Adipocyte (in vitro differentiated cells): ENCODE data around the gene SZT2.
"Not testable (repeated sequence)": the region's sequence is repeated elsewhere in the genome, so short reads cannot be mapped to it uniquely, and the experiment has no call there.

ENCODE experiments used
- DNase-seq: peaks from one replicate; pipeline ENCODE4 v3.0.0-alpha.2; 2015; ENCODE audit warnings: low read depth
- H3K27me3 ChIP-seq: replicated peaks from 2 replicates; pipeline ENCODE4 v1.7.0; 2013; ENCODE audit warnings: mild to moderate bottlenecking, low read length, moderate library complexity; ENCODE audit not compliant: control insufficient read depth, insufficient read depth
- H3K36me3 ChIP-seq: 2 replicates; pipeline ENCODE4 v1.7.0; 2013; ENCODE audit warnings: low read length, mild to moderate bottlenecking, moderate library complexity; ENCODE audit not compliant: control insufficient read depth, insufficient read depth, severe bottlenecking
- H3K4me1 ChIP-seq: 2 replicates; pipeline ENCODE4 v1.7.0; 2013; ENCODE audit warnings: mild to moderate bottlenecking, low read length, moderate library complexity; ENCODE audit not compliant: control insufficient read depth, insufficient read depth
- H3K4me3 ChIP-seq: 2 replicates; pipeline ENCODE4 v1.7.0; 2013; ENCODE audit warnings: mild to moderate bottlenecking, low read length, moderate library complexity
- H3K9ac ChIP-seq: 2 replicates; pipeline ENCODE4 v1.7.0; 2013; ENCODE audit warnings: mild to moderate bottlenecking, low read length, moderate library complexity
- H3K9me3 ChIP-seq: 2 replicates; pipeline ENCODE4 v1.7.0; 2013; ENCODE audit warnings: mild to moderate bottlenecking, low read length, moderate library complexity; ENCODE audit not compliant: control insufficient read depth

SZT2 gene

DNA sequence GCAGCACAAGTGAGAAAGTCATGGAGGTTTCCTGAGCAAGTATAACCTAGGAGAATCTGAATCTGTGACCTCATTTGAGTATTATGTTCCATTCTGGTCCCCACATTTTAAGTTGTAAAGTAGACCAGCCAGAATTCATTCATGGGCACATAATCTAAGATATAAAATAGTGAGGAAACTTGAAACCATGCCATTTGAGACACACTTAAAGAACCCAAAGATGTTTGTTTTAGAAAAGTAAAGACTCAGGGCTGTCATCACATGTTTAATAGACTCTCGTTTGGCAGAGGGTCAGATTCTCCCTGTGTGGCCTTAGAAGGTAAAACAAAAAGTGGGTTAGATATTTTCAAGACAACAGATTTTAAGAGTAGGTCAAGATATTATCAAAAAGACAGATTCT lies 6.4 kb downstream of the SZT2 start:
- H3K4me1 ChIP-seq: peaks cover 4% of the 10 kb centered on the region
- no peak for DNase-seq
- no peak overlapping the region for H3K9ac ChIP-seq
- no peaks in the 10 kb centered on the region for H3K9me3 ChIP-seq
- no peak overlapping the region for H3K4me3 ChIP-seq
- no peaks in the 10 kb centered on the region for H3K27me3 ChIP-seq
- peaks cover 17% of the 10 kb centered on the region for H3K36me3 ChIP-seq

DNA sequence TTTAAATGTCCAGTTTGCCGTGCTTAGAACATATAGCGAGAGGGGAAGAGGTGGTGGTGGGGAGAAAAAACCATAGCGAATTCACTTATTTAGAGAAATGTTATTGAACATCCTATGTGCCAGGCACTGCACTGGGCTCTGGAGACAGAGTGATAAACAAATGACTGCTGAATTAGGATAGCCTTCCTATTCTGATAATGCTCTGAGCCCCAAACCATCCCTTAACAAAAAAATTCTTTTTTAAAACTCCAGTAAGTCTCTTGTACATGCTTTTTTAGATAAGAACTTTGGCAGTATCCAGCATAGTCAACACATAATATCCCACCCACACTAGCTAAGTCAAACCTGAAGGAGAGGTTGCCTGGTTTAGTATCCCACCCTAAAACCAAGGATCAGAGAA lies 8.5 kb downstream of the SZT2 start:
- H3K27me3 ChIP-seq: no peaks in the 10 kb centered on the region
- no peak for DNase-seq
- no peaks in the 10 kb centered on the region for H3K4me1 ChIP-seq
- H3K36me3 ChIP-seq: peaks cover 26% of the 10 kb centered on the region
- no peaks in the 10 kb centered on the region for H3K9me3 ChIP-seq
- H3K4me3 ChIP-seq: no peak overlapping the region
- H3K9ac ChIP-seq: no peak overlapping the region

DNA sequence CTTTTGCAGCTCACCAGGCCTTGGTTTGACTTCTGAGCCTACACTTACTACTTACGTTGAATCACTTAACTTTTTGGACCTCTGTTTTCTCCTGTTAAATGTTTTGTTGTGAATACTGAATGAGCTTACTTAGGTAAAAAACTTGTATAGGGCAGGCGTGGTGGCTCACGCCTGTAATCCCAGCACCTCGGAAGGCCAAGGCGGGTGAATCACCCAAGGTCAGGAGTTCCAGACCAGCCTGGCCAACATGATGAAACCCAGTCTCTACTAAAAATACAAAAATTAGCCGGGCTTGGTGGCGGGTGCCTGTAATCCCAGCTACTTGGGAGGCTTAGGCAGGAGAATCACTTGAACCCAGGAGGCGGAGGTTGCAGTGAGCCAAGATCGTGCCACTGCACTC lies 10.7 kb downstream of the SZT2 start:
- H3K27me3 ChIP-seq, H3K9me3 ChIP-seq, DNase-seq, H3K4me3 ChIP-seq, H3K9ac ChIP-seq, H3K4me1 ChIP-seq: not testable (repeated sequence)
- peaks cover 44% of the 10 kb centered on the region for H3K36me3 ChIP-seq

- H3K36me3 ChIP-seq: peaks cover 45% of the 10 kb centered on the region
- H3K4me1 ChIP-seq: peaks cover 6% of the 10 kb centered on the region
- H3K9ac ChIP-seq: no peak overlapping the region
- no peaks in the 10 kb centered on the region for H3K27me3 ChIP-seq
- no peak overlapping the region for H3K4me3 ChIP-seq
- DNase-seq: no peak
- H3K9me3 ChIP-seq: no peaks in the 10 kb centered on the region
These were observed 12.6 kb downstream of the SZT2 start for GRCh38 chr1:43402089-43402865.

GRCh38 chr1:43404353-43404752 lies 14.7 kb downstream of the SZT2 start:
- Histone ChIP-seq H3K4me1 (peaks cover 6% of the 10 kb centered on the region), H3K9ac (no peak overlapping the region), H3K36me3 (peaks cover 63% of the 10 kb centered on the region)

GRCh38 chr1:43405219-43405875 lies 15.6 kb downstream of the SZT2 start:
- Histone ChIP-seq H3K9ac (no peak overlapping the region), H3K9me3 (no peaks in the 10 kb centered on the region), H3K36me3 (peaks cover 71% of the 10 kb centered on the region), H3K4me3 (no peak overlapping the region), H3K4me1 (peaks cover 6% of the 10 kb centered on the region), H3K27me3 (no peaks in the 10 kb centered on the region)
- DNase-seq: no peak

More at GRCh38 chr1:43404353-43404752, 14.7 kb downstream of the SZT2 start:
- no peak overlapping the region for H3K4me3 ChIP-seq
- H3K9me3 ChIP-seq: no peaks in the 10 kb centered on the region
- H3K27me3 ChIP-seq: no peaks in the 10 kb centered on the region
- no peak for DNase-seq

GRCh38 chr1:43405876-43406234 lies 16.2 kb downstream of the SZT2 start:
- H3K4me3 ChIP-seq: no peak overlapping the region
- H3K27me3 ChIP-seq: no peaks in the 10 kb centered on the region
- H3K9me3 ChIP-seq: no peaks in the 10 kb centered on the region
- no peak overlapping the region for H3K9ac ChIP-seq
- no peak for DNase-seq
- H3K36me3 ChIP-seq: peaks cover 76% of the 10 kb centered on the region
- H3K4me1 ChIP-seq: peaks cover 6% of the 10 kb centered on the region

DNA sequence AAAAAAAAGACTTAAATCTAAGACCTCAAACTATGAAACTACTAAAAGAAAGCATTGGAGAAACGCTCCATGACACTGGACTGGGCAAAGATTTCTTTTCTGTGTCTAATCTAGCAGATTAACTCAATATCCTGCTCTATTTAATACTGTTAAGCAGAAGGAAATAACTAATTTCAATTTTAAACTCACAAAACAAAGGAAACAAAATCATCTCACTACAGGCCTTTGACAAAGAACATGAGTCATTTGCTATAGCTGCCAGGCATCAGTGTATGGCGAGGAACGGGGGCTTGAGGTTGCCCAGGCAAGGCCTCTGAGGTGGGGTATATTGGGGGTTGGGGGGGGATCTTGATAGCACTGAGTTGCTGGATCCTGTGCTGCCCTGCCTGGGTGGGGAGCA lies 20.9 kb downstream of the SZT2 start:
- no peak for DNase-seq

GRCh38 chr1:43413426-43413825 lies 23.7 kb downstream of the SZT2 start:
- peaks cover 67% of the 10 kb centered on the region for H3K36me3 ChIP-seq
- not testable (repeated sequence) for H3K4me1 ChIP-seq, H3K27me3 ChIP-seq, H3K4me3 ChIP-seq, H3K9ac ChIP-seq, H3K9me3 ChIP-seq, DNase-seq

More for the DNA sequence above, 20.9 kb downstream of the SZT2 start:
- Histone ChIP-seq H3K9me3 (no peaks in the 10 kb centered on the region), H3K4me1 (peaks cover 1% of the 10 kb centered on the region), H3K27me3 (no peaks in the 10 kb centered on the region), H3K4me3 (no peak overlapping the region), H3K9ac (no peak overlapping the region), H3K36me3 (peaks cover 64% of the 10 kb centered on the region)

GRCh38 chr1:43414634-43415223 lies 25.0 kb downstream of the SZT2 start:
- no peaks in the 10 kb centered on the region for H3K9me3 ChIP-seq
- no peak overlapping the region for H3K9ac ChIP-seq
- peak; percentile 74 for DNase-seq
- H3K4me1 ChIP-seq: no peaks in the 10 kb centered on the region
- H3K4me3 ChIP-seq: no peak overlapping the region
- H3K36me3 ChIP-seq: peaks cover 67% of the 10 kb centered on the region
- H3K27me3 ChIP-seq: no peaks in the 10 kb centered on the region

- peaks cover 70% of the 10 kb centered on the region for H3K36me3 ChIP-seq
- no peak for DNase-seq
These were observed 26.2 kb downstream of the SZT2 start for GRCh38 chr1:43415901-43416300.

More at GRCh38 chr1:43415901-43416300, 26.2 kb downstream of the SZT2 start:
- Histone ChIP-seq H3K4me1 (no peaks in the 10 kb centered on the region), H3K4me3 (no peak overlapping the region), H3K9me3 (no peaks in the 10 kb centered on the region), H3K9ac (peak overlapping the region; percentile 7), H3K27me3 (no peaks in the 10 kb centered on the region)
